ENCODE data around the gene BRS3. TPM values are rescaled to one million over a fixed set of nuclear protein-coding genes. Genes with fewer than 3 reads are reported as not detected.

The BRS3 gene
- total RNA-seq, 2 donors from 2014 or later: not detected

- no peak overlapping the region for H3K4me3 ChIP-seq (ENCODE audit: low read length)
- H3K4me1 ChIP-seq (ENCODE audit: control insufficient read depth, insufficient read depth, low read length): peaks cover 3% of the 10 kb centered on the region
- DNase-seq: no peak
- Mint-ChIP-seq H3K4me1 (no peaks in the 10 kb centered on the region), H3K4me3 (no peak overlapping the region), H3K27me3 (ENCODE audit: insufficient read depth) (no peaks in the 10 kb centered on the region), H3K27ac (no peak overlapping the region), H3K36me3 (ENCODE audit: low read depth) (no peaks in the 10 kb centered on the region), H3K9me3 (peaks cover 63% of the 10 kb centered on the region)
- H3K36me3 ChIP-seq (ENCODE audit: control insufficient read depth, insufficient read depth, low read length): no peaks in the 10 kb centered on the region
- H3K27me3 ChIP-seq (ENCODE audit: control insufficient read depth, insufficient read depth, low read length, poor library complexity, severe bottlenecking): no peaks in the 10 kb centered on the region
- 83% methylated on average over 3 of the region's 3 CpGs; no CpG with 5 or more reads in 1 of the 2 experiments for WGBS, 2 experiments (ENCODE audit: insufficient coverage in 1 of 2, insufficient read length in 1 of 2)
- H3K9ac ChIP-seq (ENCODE audit: extremely low read depth, low read length, poor library complexity, severe bottlenecking): no peak overlapping the region
- H3K27ac ChIP-seq (ENCODE audit: low read depth, low read length): no peak overlapping the region
- TF ChIP-seq CTCF (conservative IDR thresholded peaks at IDR 0.05): no peak
- no peaks in the 10 kb centered on the region for H3K9me3 ChIP-seq (ENCODE audit: control insufficient read depth, low read length)
Measured at GRCh38 chrX:136467303-136467702, 20.4 kb upstream of the BRS3 start.

- WGBS, 2 experiments (ENCODE audit: insufficient coverage in 1 of 2, insufficient read length in 1 of 2): 100% methylated on average over 2 of the region's 2 CpGs; no CpG with 5 or more reads in 1 of the 2 experiments
- Histone ChIP-seq H3K4me3 (ENCODE audit: low read length) (no peak overlapping the region), H3K4me1 (ENCODE audit: control insufficient read depth, insufficient read depth, low read length) (peaks cover 3% of the 10 kb centered on the region), H3K27me3 (ENCODE audit: control insufficient read depth, insufficient read depth, low read length, poor library complexity, severe bottlenecking) (no peaks in the 10 kb centered on the region), H3K9ac (ENCODE audit: extremely low read depth, low read length, poor library complexity, severe bottlenecking) (no peak overlapping the region), H3K9me3 (ENCODE audit: control insufficient read depth, low read length) (no peaks in the 10 kb centered on the region), H3K27ac (ENCODE audit: low read depth, low read length) (no peak overlapping the region), H3K36me3 (ENCODE audit: control insufficient read depth, insufficient read depth, low read length) (no peaks in the 10 kb centered on the region)
- H3K36me3 Mint-ChIP-seq (ENCODE audit: low read depth): no peaks in the 10 kb centered on the region
- H3K27ac Mint-ChIP-seq: no peak overlapping the region
- no peak for DNase-seq
- TF ChIP-seq CTCF (conservative IDR thresholded peaks at IDR 0.05): no peak
- no peaks in the 10 kb centered on the region for H3K4me1 Mint-ChIP-seq
- H3K4me3 Mint-ChIP-seq: no peak overlapping the region
- peaks cover 62% of the 10 kb centered on the region for H3K9me3 Mint-ChIP-seq
- no peaks in the 10 kb centered on the region for H3K27me3 Mint-ChIP-seq (ENCODE audit: insufficient read depth)
Measured at GRCh38 chrX:136468391-136469103, 19.2 kb upstream of the BRS3 start.

GRCh38 chrX:136473663-136474062 lies 14.1 kb upstream of the BRS3 start:
- Mint-ChIP-seq H3K4me3 (no peak overlapping the region), H3K27me3 (ENCODE audit: insufficient read depth) (no peaks in the 10 kb centered on the region), H3K4me1 (peaks cover 2% of the 10 kb centered on the region), H3K9me3 (peaks cover 59% of the 10 kb centered on the region), H3K27ac (no peak overlapping the region), H3K36me3 (ENCODE audit: low read depth) (no peaks in the 10 kb centered on the region)
- Histone ChIP-seq H3K9me3 (ENCODE audit: control insufficient read depth, low read length) (no peaks in the 10 kb centered on the region), H3K4me3 (ENCODE audit: low read length) (no peak overlapping the region), H3K9ac (ENCODE audit: extremely low read depth, low read length, poor library complexity, severe bottlenecking) (no peak overlapping the region), H3K27me3 (ENCODE audit: control insufficient read depth, insufficient read depth, low read length, poor library complexity, severe bottlenecking) (no peaks in the 10 kb centered on the region), H3K4me1 (ENCODE audit: control insufficient read depth, insufficient read depth, low read length) (peaks cover 3% of the 10 kb centered on the region), H3K27ac (ENCODE audit: low read depth, low read length) (no peak overlapping the region), H3K36me3 (ENCODE audit: control insufficient read depth, insufficient read depth, low read length) (no peaks in the 10 kb centered on the region)
- no peak for DNase-seq
- no peak for TF ChIP-seq CTCF (conservative IDR thresholded peaks at IDR 0.05)
- WGBS, 2 experiments (ENCODE audit: insufficient coverage in 1 of 2, insufficient read length in 1 of 2): 93% methylated on average over 4 of the region's 4 CpGs; no CpG with 5 or more reads in 1 of the 2 experiments
